ENCODE measurements around the gene NDP. TPM values are rescaled to one million over a fixed set of nuclear protein-coding genes. Genes with fewer than 3 reads are reported as not detected.

Gene NDP
- total RNA-seq, 1 experiment from 2014 or later, result not detected

DNA sequence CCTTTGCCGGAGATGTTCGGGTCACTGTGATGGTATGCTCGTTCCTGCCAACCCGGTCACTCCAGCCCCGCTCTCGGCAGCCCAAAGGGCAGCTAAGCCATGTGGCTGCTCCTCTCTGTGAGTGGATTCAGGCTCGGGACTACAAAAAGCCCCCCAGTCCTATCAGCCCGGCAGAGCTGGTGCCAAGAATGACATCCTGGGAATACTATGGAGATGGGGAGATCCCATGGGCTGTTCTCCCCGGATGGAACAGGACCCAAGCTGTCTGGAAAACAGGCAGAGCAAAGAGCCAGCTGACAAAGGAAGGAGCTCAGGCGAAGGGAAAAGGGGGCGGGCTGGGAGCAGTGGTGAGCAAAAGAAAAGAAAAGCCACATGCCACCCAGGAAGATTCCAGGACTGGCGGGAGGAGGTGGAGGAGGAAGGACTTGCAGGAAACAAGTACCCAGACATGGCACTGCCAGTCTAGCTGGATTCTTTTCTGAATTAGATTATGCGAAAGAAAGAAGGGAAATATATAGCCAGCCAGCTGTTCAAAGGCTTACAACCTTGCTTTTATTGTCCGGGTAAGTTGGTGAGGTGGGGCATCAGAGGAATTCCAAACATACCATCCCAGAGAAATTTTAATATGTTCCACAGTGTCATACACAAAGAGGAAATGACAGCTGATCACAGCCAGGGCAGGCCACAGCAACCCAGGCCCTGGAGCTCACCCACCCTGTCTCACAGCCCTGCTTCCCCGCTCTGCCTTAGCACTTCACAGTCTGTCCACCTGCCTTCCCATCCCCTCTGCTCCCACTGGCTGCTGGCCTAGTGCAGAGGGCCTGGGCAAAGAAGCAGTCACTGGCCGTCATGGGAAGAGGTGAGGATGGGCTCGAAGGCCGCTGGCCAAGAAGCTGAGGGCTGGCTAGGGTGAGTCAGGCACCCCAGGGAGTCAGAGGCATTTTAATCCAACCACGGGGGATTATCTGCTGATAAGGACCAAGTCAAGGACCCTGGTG lies 3.4 kb downstream of the NDP start (continued):
- TF ChIP-seq SRF (IDR thresholded peaks at IDR 0.05; ENCODE audit: low read depth) (no peak), JUND (IDR thresholded peaks at IDR 0.05) (no peak), POLR2A (IDR thresholded peaks at IDR 0.05; ENCODE audit: borderline replicate concordance, extremely low read depth, insufficient read depth, insufficient read length) (no peak), ZFX (IDR thresholded peaks at IDR 0.05) (no peak), EZH2 (IDR thresholded peaks at IDR 0.05) (no peak), ELF1 (IDR thresholded peaks at IDR 0.05; ENCODE audit: borderline replicate concordance, low read depth) (no peak), FOSL1 (IDR thresholded peaks at IDR 0.05; ENCODE audit: low read depth) (no peak), ZNF274 (IDR thresholded peaks at IDR 0.05; ENCODE audit: low read depth, low read length) (no peak), ATF3 (IDR thresholded peaks at IDR 0.05) (no peak), SIN3A (IDR thresholded peaks at IDR 0.05; ENCODE audit: low read depth) (no peak), SP1 (IDR thresholded peaks at IDR 0.05; ENCODE audit: low read depth) (no peak)
- TF ChIP-seq, protein P1, sequence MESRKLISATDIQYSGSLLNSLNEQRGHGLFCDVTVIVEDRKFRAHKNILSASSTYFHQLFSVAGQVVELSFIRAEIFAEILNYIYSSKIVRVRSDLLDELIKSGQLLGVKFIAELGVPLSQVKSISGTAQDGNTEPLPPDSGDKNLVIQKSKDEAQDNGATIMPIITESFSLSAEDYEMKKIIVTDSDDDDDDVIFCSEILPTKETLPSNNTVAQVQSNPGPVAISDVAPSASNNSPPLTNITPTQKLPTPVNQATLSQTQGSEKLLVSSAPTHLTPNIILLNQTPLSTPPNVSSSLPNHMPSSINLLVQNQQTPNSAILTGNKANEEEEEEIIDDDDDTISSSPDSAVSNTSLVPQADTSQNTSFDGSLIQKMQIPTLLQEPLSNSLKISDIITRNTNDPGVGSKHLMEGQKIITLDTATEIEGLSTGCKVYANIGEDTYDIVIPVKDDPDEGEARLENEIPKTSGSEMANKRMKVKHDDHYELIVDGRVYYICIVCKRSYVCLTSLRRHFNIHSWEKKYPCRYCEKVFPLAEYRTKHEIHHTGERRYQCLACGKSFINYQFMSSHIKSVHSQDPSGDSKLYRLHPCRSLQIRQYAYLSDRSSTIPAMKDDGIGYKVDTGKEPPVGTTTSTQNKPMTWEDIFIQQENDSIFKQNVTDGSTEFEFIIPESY (IDR thresholded peaks at IDR 0.05; ENCODE audit: extremely low read depth, insufficient replicate concordance, low read length), result no peak

GRCh38 chrX:43968359-43968781 lies 4.8 kb downstream of the NDP start:
- BruUV-seq (replicated peaks), result no TSS peak
- POLR2A ChIA-PET, result no interaction called here
- RAD21 ChIA-PET (ENCODE audit: low non-redundant PET in 1 of 2, low total read pairs in 2 of 2, uncharacterized antibody in 2 of 2, unreplicated experiment in 2 of 2), result no interaction called here
- H3K36me3 ChIP-seq (ENCODE audit: control insufficient read depth in 1 of 2, insufficient read depth in 2 of 2, low read length in 2 of 2), result no peaks in the 10 kb centered on the region
- no peak overlapping the region for H3K4me3 ChIP-seq (replicated peaks in 1 of 2; ENCODE audit: low read depth in 1 of 2, low read length in 2 of 2)
- H3K9me3 ChIP-seq (ENCODE audit: control insufficient read depth in 1 of 2, insufficient read depth in 1 of 2, low read depth in 1 of 2, low read length in 2 of 2), result no peaks in the 10 kb centered on the region
- no peak overlapping the region for H2AFZ ChIP-seq (ENCODE audit: low read depth, low read length, poor library complexity, severe bottlenecking)
- ATAC-seq (no peak), DNase-seq (ENCODE audit: low read depth, low spot score) (no peak)
- H3K9me2 ChIP-seq (ENCODE audit: insufficient read depth), result no peaks in the 10 kb centered on the region
- H3K27ac ChIP-seq (ENCODE audit: low read depth, low read length), result no peak overlapping the region
- CTCF ChIA-PET, result no interaction called here
- peaks cover 0 to 16% of the 10 kb centered on the region in 2 experiments; a peak in 2 of 4 replicates for H3K4me1 ChIP-seq (ENCODE audit: control insufficient read depth in 1 of 2, insufficient read depth in 2 of 2, low read length in 2 of 2)
- H3K9ac ChIP-seq (ENCODE audit: low read length), result no peak overlapping the region
- intact Hi-C loops (cut with micrococcal nuclease), result no loop called here
- no peak overlapping the region for H3K4me2 ChIP-seq (ENCODE audit: low read length)
- H3K27me3 ChIP-seq (ENCODE audit: insufficient read depth, low read length), result no peaks in the 10 kb centered on the region
- H3K79me2 ChIP-seq (ENCODE audit: insufficient read depth, low read length), result no peaks in the 10 kb centered on the region
- no peaks in the 10 kb centered on the region for H4K20me1 ChIP-seq (ENCODE audit: insufficient read depth)
- TF ChIP-seq MAX (IDR thresholded peaks at IDR 0.05) (no peak), EGR1 (IDR thresholded peaks at IDR 0.05; ENCODE audit: low read depth) (no peak), POLR2AphosphoS5 (IDR thresholded peaks at IDR 0.05; ENCODE audit: low read depth, low read length) (no peak), SIN3A (IDR thresholded peaks at IDR 0.05; ENCODE audit: low read depth) (no peak), CTCF (IDR thresholded peaks at IDR 0.05 in 2 of 3, conservative IDR thresholded peaks at IDR 0.05 in 1 of 3; ENCODE audit: borderline replicate concordance in 1 of 3, insufficient read depth in 1 of 3, low read depth in 2 of 3, low read length in 2 of 3) (no peak), RAD21 (IDR thresholded peaks at IDR 0.05; ENCODE audit: low read depth) (no peak), CBX3 (IDR thresholded peaks at IDR 0.05; ENCODE audit: low read depth) (no peak), POLR2A (IDR thresholded peaks at IDR 0.05; ENCODE audit: borderline replicate concordance, extremely low read depth, insufficient read depth, insufficient read length) (no peak), JUND (IDR thresholded peaks at IDR 0.05) (no peak)

Data from HCT116 (cell line).